Mucosa of gallbladder (tissue), 1 donor: ENCODE results near the gene ATG7. TPM values are rescaled to one million over a fixed set of nuclear protein-coding genes. Genes with fewer than 3 reads are reported as not detected.

Experiments
- DNase-seq: peaks from one replicate; pipeline ENCODE4 v3.0.0-alpha.2; 2020; ENCODE audit warnings: low spot score
- total RNA-seq: library from RNA; stranded (reverse); gene quantifications from one replicate; pipeline ENCODE4 v1.2.1, GENCODE V29; 2021
- donor health status: DM: no; HTN: no; CAD: no.

The ATG7 gene
- total RNA-seq, 1 donor from 2014 or later = 32.0 TPM

- no peak for DNase-seq
Measured at GRCh38 chr3:11290743-11291680, 18.8 kb downstream of the ATG7 start.

- no peak for DNase-seq
Measured at GRCh38 chr3:11291808-11292207, 19.6 kb downstream of the ATG7 start.

GRCh38 chr3:11297126-11297525, 24.9 kb downstream of the ATG7 start:
- no peak for DNase-seq

GRCh38 chr3:11300970-11301369, 28.8 kb downstream of the ATG7 start:
- DNase-seq = no peak

- DNase-seq = no peak
Measured at GRCh38 chr3:11302444-11302843, 30.2 kb downstream of the ATG7 start.

- DNase-seq = no peak
Measured at GRCh38 chr3:11304175-11304574, 32.0 kb downstream of the ATG7 start.

- DNase-seq = no peak
Measured at GRCh38 chr3:11305509-11305908, 33.3 kb downstream of the ATG7 start.

GRCh38 chr3:11306817-11307589, 34.8 kb downstream of the ATG7 start:
- no peak for DNase-seq

- no peak for DNase-seq
Measured at GRCh38 chr3:11307830-11308432, 35.7 kb downstream of the ATG7 start.

- DNase-seq = no peak
Measured at GRCh38 chr3:11310258-11310657, 38.1 kb downstream of the ATG7 start.

GRCh38 chr3:11312166-11312565, 40.0 kb downstream of the ATG7 start:
- DNase-seq = no peak

GRCh38 chr3:11317300-11317699, 45.1 kb downstream of the ATG7 start:
- DNase-seq = no peak

GRCh38 chr3:11322931-11323330, 50.7 kb downstream of the ATG7 start:
- DNase-seq = no peak

GRCh38 chr3:11323813-11324212, 51.6 kb downstream of the ATG7 start:
- no peak for DNase-seq

- no peak for DNase-seq
Measured at GRCh38 chr3:11327619-11328018, 55.4 kb downstream of the ATG7 start.

GRCh38 chr3:11328196-11328945, 56.2 kb downstream of the ATG7 start:
- no peak for DNase-seq

GRCh38 chr3:11329777-11330176, 57.6 kb downstream of the ATG7 start:
- no peak for DNase-seq

GRCh38 chr3:11331101-11331500, 58.9 kb downstream of the ATG7 start:
- no peak for DNase-seq

GRCh38 chr3:11335056-11335608, 62.9 kb downstream of the ATG7 start:
- DNase-seq = peak; percentile 35

- no peak for DNase-seq
Measured at GRCh38 chr3:11339541-11339940, 67.3 kb downstream of the ATG7 start.

GRCh38 chr3:11346416-11346815, 74.2 kb downstream of the ATG7 start:
- no peak for DNase-seq
